Ovary (tissue), 3 donors: ENCODE data around the gene JAK2.

Experiments used
- CTCF ChIP-seq, 3 donors: fragments of 450-650 bp in 2 of 3; fragments of 200-600 bp in 1 of 3; IDR thresholded peaks; one replicate each; pipeline versions ENCODE4 v1.5.1 to v1.8.0; 2016 to 2022; ENCODE audit warnings: antibody characterized with exemption in 3 of 3, mild to moderate bottlenecking in 1 of 3
- EP300 ChIP-seq: sonication (generic); formaldehyde crosslinking; IDR thresholded peaks from one replicate; pipeline ENCODE4 v1.6.1; 2017; ENCODE audit warnings: antibody characterized with exemption
- POLR2A ChIP-seq: fragments of 450-650 bp; IDR thresholded peaks from one replicate; pipeline ENCODE4 v1.6.1; 2017; ENCODE audit warnings: antibody characterized with exemption, mild to moderate bottlenecking, moderate library complexity
- donor health status: DM: no; HTN: no; CAD: no.

GRCh38 chr9:4936823-4937222 lies 48.2 kb upstream of the JAK2 start:
- TF ChIP-seq CTCF (IDR thresholded peaks at IDR 0.05) (no peak), POLR2A (no peak), EP300 (no peak)
